Mesenteric fat pad (tissue), 1 donor: ENCODE measurements around the gene ADGRG1. TPM values are rescaled to one million over a fixed set of nuclear protein-coding genes. Genes with fewer than 3 reads are reported as not detected.

ENCODE experiments used
- total RNA-seq: library from RNA; stranded (reverse); fragmentation: NEBNext Ultra II Directional; extraction: Animal tissue kit (Norgen Biotek cat#: 25700); gene quantifications from one replicate; pipeline ENCODE4 v1.2.1, GENCODE V29; 2021
- donor health status: DM: yes; HTN: yes; CAD: no.

ADGRG1 gene
- total RNA-seq, 1 donor from 2014 or later: 96.3 TPM

Other genes with a start within 250 kb of the ADGRG1 start
- not detected for gene CCL17, start 223.9 kb upstream of the ADGRG1 start, total RNA-seq
- 53.6 TPM for gene CIAPIN1, start 181.2 kb upstream of the ADGRG1 start, total RNA-seq
- 39.2 TPM for gene COQ9, start 181.2 kb upstream of the ADGRG1 start, total RNA-seq
- gene POLR2C, start 166.0 kb upstream of the ADGRG1 start, total RNA-seq: 42.9 TPM
- gene DOK4, start 142.1 kb upstream of the ADGRG1 start, total RNA-seq: 7.3 TPM
- 5.0 TPM for gene CCDC102A, start 92.1 kb upstream of the ADGRG1 start, total RNA-seq
- 0.10 TPM for gene ADGRG5, start 86.0 kb upstream of the ADGRG1 start, total RNA-seq
- gene ADGRG3, start 39.7 kb downstream of the ADGRG1 start, total RNA-seq: 13.3 TPM
- not detected for gene DRC7, start 66.2 kb downstream of the ADGRG1 start, total RNA-seq
- 14.4 TPM for gene KATNB1, start 107.1 kb downstream of the ADGRG1 start, total RNA-seq
- gene KIFC3, start 173.9 kb downstream of the ADGRG1 start, total RNA-seq: 62.3 TPM